Measurements from ENCODE around the gene FLOT1. TPM values are rescaled to one million over a fixed set of nuclear protein-coding genes. Genes with fewer than 3 reads are reported as not detected.
A peak's percentile ranks its signal among the peaks of the same experiment; 100 is the strongest.

The FLOT1 gene
- total and polyA plus RNA-seq, 2 of the 13 experiments (the other 11 are each of a cell fraction or from before 2014, with no cell fraction given), result 82.3 to 130 TPM

DNA sequence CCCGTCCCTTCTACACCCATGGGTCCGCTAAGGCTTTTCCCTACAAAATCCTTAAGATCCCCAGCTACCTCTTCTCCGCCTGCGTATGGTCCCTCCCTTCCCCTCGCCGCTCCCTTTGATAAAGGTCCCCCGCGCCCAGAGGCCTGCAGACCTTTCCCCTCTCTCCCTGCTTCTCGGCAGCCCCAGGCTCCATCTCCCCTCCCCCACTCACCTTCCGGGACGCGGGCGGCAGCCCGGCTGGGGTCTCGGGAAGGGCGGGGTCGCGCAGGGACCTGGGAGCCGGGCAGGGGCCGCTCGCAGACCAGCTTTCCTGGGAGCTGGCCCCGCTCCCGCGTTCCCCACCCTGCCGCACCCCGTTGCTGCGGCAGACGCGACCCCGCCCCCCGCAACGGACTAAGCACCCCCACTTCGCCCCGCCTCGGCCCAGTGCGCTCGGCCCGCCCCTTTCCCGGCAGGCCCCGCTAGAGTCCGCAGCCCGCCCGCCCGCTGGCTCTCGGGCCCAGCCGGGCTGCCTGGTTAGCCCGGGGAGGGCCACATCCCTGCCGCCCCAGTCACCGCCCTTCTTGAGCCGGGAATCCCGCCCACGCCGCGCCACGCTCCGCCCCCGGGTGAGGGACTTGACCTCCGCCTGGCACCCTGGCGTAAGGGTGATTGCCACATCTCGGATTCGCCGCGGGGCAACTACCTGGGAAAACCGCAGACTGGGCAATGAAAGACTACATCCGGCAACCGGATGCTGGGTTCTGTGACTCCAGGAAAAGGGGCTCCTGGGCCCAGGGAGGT, at the start of gene FLOT1 (continued):
- TF ChIP-seq ZNF234 (CRISPR knock-in tag; conservative IDR thresholded peaks at IDR 0.05), result peak; percentile 76; the same call in 1 of the 2 replicates
- TF ChIP-seq KDM2A (CRISPR knock-in tag; IDR thresholded peaks at IDR 0.05; ENCODE audit: borderline replicate concordance, low read depth), result peak; percentile 88
- peak; percentile 82; the same call in 2 of the 3 replicates for TF ChIP-seq MXI1 (IDR thresholded peaks at IDR 0.05; ENCODE audit: borderline replicate concordance, low read depth, low read length)
- no peak for TF ChIP-seq MAFG (CRISPR knock-in tag; IDR thresholded peaks at IDR 0.05)
- TF ChIP-seq ZSCAN31 (CRISPR knock-in tag; IDR thresholded peaks at IDR 0.05; ENCODE audit: low read depth), result peak; percentile 80; the same call in 1 of the 2 replicates
- 0 out of 2 replicates have a peak, but pooled peaks have one; percentile 29 for TF ChIP-seq ZNF850 (CRISPR knock-in tag; conservative IDR thresholded peaks at IDR 0.05)
- peak; percentile 41; the same call in 1 of the 2 replicates for TF ChIP-seq ZNF343 (CRISPR knock-in tag; IDR thresholded peaks at IDR 0.05)
- no peak for TF ChIP-seq HMGA1 (CRISPR knock-in tag; conservative IDR thresholded peaks at IDR 0.05)
- TF ChIP-seq SOX6 (IDR thresholded peaks at IDR 0.05), result no peak
- TF ChIP-seq SOX6 (CRISPR knock-in tag; IDR thresholded peaks at IDR 0.05), result peak; percentile 92
- TF ChIP-seq SNAI1 (CRISPR knock-in tag; IDR thresholded peaks at IDR 0.05; ENCODE audit: borderline replicate concordance), result peak; percentile 78; the same call in 1 of the 2 replicates
- TF ChIP-seq, protein P1, sequence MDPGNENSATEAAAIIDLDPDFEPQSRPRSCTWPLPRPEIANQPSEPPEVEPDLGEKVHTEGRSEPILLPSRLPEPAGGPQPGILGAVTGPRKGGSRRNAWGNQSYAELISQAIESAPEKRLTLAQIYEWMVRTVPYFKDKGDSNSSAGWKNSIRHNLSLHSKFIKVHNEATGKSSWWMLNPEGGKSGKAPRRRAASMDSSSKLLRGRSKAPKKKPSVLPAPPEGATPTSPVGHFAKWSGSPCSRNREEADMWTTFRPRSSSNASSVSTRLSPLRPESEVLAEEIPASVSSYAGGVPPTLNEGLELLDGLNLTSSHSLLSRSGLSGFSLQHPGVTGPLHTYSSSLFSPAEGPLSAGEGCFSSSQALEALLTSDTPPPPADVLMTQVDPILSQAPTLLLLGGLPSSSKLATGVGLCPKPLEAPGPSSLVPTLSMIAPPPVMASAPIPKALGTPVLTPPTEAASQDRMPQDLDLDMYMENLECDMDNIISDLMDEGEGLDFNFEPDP (CRISPR knock-in tag; conservative IDR thresholded peaks at IDR 0.05), result peak; percentile 90; the same call in 1 of the 2 replicates
- peak; percentile 93 for TF ChIP-seq WIZ (CRISPR knock-in tag; IDR thresholded peaks at IDR 0.05)
- TF ChIP-seq, protein P2, sequence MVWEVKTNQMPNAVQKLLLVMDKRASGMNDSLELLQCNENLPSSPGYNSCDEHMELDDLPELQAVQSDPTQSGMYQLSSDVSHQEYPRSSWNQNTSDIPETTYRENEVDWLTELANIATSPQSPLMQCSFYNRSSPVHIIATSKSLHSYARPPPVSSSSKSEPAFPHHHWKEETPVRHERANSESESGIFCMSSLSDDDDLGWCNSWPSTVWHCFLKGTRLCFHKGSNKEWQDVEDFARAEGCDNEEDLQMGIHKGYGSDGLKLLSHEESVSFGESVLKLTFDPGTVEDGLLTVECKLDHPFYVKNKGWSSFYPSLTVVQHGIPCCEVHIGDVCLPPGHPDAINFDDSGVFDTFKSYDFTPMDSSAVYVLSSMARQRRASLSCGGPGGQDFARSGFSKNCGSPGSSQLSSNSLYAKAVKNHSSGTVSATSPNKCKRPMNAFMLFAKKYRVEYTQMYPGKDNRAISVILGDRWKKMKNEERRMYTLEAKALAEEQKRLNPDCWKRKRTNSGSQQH (CRISPR knock-in tag; IDR thresholded peaks at IDR 0.05; ENCODE audit: low read depth), result no peak; the same call in 1 of the 2 replicates
- TF ChIP-seq ZNF232 (CRISPR knock-in tag; IDR thresholded peaks at IDR 0.05; ENCODE audit: borderline replicate concordance), result peak; percentile 65; the same call in 1 of the 2 replicates
- TF ChIP-seq TP53 (CRISPR knock-in tag; conservative IDR thresholded peaks at IDR 0.05), result no peak; the same call in none of the 2 replicates
- no peak for TF ChIP-seq HDAC6 (IDR thresholded peaks at IDR 0.05; ENCODE audit: low read depth, low read length)
- TF ChIP-seq, protein P3, sequence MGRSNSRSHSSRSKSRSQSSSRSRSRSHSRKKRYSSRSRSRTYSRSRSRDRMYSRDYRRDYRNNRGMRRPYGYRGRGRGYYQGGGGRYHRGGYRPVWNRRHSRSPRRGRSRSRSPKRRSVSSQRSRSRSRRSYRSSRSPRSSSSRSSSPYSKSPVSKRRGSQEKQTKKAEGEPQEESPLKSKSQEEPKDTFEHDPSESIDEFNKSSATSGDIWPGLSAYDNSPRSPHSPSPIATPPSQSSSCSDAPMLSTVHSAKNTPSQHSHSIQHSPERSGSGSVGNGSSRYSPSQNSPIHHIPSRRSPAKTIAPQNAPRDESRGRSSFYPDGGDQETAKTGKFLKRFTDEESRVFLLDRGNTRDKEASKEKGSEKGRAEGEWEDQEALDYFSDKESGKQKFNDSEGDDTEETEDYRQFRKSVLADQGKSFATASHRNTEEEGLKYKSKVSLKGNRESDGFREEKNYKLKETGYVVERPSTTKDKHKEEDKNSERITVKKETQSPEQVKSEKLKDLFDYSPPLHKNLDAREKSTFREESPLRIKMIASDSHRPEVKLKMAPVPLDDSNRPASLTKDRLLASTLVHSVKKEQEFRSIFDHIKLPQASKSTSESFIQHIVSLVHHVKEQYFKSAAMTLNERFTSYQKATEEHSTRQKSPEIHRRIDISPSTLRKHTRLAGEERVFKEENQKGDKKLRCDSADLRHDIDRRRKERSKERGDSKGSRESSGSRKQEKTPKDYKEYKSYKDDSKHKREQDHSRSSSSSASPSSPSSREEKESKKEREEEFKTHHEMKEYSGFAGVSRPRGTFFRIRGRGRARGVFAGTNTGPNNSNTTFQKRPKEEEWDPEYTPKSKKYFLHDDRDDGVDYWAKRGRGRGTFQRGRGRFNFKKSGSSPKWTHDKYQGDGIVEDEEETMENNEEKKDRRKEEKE (IDR thresholded peaks at IDR 0.05), result no peak
- peak; percentile 97 for TF ChIP-seq NFATC3 (CRISPR knock-in tag; IDR thresholded peaks at IDR 0.05)
- peak; percentile 98; the same call in 1 of the 2 replicates for TF ChIP-seq ZIK1 (CRISPR knock-in tag; IDR thresholded peaks at IDR 0.05; ENCODE audit: borderline replicate concordance, low read depth)
- TF ChIP-seq NFE2L2 (IDR thresholded peaks at IDR 0.05; ENCODE audit: low read length), result no peak
- TF ChIP-seq FOXP1 (IDR thresholded peaks at IDR 0.05), result no peak
- peak; percentile 46 for TF ChIP-seq FOXP1 (CRISPR knock-in tag; IDR thresholded peaks at IDR 0.05)
- peak; percentile 34; the same call in 1 of the 2 replicates for TF ChIP-seq ZNF431 (CRISPR knock-in tag; IDR thresholded peaks at IDR 0.05; ENCODE audit: borderline replicate concordance, low read depth)
- peak; percentile 99 for TF ChIP-seq HNRNPL (IDR thresholded peaks at IDR 0.05; ENCODE audit: low read depth, low read length)
- TF ChIP-seq TOPORS (CRISPR knock-in tag; IDR thresholded peaks at IDR 0.05), result peak; percentile 24
- TF ChIP-seq ZNF274 (CRISPR knock-in tag; IDR thresholded peaks at IDR 0.05), result peak; percentile 95
